GM18502 (cell line): Measurements from ENCODE around the gene INTS7.

ENCODE experiments used
- ATAC-seq: cut with Tn5 transposase; IDR thresholded peaks from one replicate; pipeline ENCODE4 v1.9.1; 2021; ENCODE audit warnings: mild to moderate bottlenecking; ENCODE audit not compliant: unreplicated experiment, poor library complexity

Gene INTS7

GRCh38 chr1:211912844-211913432, 122.4 kb downstream of the INTS7 start:
- no peak for ATAC-seq

- no peak for ATAC-seq
Measured at GRCh38 chr1:211912038-211912437, 123.3 kb downstream of the INTS7 start.

GRCh38 chr1:211910913-211911485, 124.4 kb downstream of the INTS7 start:
- no peak for ATAC-seq

DNA sequence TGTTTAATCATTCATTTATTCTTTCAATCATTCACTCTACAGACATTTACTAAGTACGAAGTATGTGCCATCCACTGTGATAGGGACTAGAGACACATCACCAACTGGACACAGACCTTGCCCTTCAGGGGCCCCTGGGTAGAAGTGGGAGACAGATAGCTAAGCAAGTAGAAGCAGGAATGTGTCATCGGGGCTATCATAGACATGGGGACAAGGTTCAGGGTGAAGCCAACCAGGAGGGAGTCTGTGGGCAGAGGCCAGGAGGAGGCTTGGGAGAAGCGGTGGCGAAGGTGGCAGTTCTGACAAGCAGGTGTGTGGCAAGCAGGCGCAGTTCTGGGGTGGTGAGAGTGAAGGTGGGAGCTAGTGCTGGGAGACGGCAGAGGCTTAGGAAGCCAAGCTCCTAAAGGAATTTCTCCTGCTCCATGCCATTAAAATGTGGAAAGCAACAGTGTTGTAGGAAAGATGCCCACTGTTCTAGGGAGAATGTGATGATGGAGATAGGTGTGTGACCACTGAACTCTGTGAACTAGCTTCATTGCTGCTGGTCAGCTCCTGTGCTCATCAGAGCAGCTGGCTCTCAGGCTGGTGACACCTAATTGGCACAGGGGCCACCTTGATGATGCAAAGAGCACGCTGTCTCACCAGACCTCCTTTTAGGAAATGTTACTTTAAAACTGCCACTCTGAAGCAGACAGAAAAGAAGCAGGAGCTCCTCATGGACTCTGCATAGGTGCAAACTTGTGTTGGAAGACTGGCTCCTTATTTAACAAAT, 125.1 kb downstream of the INTS7 start:
- no peak for ATAC-seq

GRCh38 chr1:211909395-211909794, 126.0 kb downstream of the INTS7 start:
- ATAC-seq: no peak

GRCh38 chr1:211908951-211909350, 126.4 kb downstream of the INTS7 start:
- no peak for ATAC-seq

DNA sequence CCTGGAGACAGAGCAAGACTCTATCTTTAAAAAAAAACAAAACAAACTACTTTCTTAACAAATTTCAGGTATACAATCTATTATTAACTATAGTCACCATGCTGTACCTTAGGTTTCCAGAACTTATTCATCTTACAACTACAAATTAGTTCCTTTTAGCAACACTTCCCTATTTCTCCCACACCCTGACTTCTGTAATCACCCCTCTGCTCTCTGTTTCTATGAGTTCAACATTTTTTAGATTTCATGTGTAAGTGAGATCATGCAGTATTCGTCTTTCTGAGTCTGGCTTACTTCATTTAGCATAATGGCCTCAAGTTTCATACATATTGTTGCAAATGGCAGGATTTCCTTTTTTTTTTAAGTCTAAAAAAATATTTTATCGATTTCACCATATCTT, 126.9 kb downstream of the INTS7 start:
- ATAC-seq: peak; percentile 83

DNA sequence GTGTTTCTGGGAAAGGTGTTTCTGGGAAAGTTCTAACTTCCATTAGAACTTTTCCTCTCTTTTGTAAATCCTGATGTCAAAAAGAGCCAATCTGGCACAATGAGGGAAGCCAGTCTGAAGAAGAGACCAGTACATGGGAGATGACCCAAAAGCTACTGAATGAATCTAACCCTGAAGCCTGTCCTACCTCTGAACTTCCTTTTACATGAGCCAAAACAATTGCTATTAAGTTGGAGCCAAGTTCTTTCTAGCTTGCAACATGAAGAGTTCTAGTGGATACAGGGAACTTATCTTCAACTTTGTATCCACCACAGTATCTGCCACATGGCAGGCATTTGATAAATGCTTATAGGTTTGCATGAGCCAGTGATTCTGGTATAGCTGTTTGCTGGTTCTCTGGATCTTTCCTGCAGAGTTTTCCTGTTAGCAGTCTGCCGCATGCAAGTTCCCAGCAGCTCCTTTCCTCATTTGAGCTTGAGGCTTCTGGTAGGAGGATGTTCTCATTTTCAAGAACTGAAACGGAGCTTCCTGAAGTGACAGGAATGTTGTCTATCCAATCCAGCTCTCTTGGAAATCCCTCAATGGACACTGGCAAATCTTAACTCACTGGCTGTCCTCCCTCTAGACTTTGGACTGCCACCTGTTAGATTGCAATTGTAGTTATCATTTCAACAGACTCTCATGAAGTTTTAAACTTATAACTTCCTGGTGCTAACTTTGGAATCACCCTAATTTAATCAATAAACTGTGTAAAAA, 131.7 kb downstream of the INTS7 start:
- no peak for ATAC-seq

DNA sequence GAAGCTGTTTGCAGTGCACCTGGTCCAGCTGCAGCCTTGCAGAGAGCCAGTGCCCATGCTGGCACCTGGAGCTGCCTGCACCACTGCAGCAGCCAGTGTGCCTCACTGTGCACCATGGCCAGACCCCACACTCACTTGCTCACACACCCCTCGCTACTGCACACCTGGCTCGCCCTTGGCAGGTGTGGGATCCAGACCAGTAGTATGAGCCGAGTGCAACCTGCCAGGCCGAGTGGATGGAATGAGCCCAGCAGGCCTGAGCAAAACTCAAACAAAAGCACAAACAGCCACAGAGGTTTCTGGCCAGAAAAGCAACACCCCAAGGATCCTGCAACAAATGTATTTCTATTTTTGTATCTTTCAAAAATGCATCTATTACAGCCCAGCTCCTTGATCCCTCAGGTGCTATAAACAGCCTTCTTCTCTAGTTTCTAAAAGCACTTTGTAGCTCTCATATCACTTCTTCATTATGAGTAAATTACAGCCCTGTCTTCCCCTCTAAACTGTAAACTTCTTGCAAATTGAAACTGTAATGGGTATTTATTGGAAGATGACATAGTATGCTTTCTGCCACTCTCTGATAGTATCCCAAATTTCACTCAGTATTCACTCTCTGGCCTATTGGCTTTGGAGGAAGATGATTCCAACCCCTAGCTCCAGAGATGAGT, 132.6 kb downstream of the INTS7 start:
- ATAC-seq: no peak

GRCh38 chr1:211901945-211902344, 133.4 kb downstream of the INTS7 start:
- ATAC-seq: no peak

- no peak for ATAC-seq
Measured at GRCh38 chr1:211900441-211900840, 134.9 kb downstream of the INTS7 start.

GRCh38 chr1:211896958-211897357, 138.4 kb downstream of the INTS7 start:
- ATAC-seq: no peak

- no peak for ATAC-seq
Measured at GRCh38 chr1:211895126-211895759, 140.1 kb downstream of the INTS7 start.

DNA sequence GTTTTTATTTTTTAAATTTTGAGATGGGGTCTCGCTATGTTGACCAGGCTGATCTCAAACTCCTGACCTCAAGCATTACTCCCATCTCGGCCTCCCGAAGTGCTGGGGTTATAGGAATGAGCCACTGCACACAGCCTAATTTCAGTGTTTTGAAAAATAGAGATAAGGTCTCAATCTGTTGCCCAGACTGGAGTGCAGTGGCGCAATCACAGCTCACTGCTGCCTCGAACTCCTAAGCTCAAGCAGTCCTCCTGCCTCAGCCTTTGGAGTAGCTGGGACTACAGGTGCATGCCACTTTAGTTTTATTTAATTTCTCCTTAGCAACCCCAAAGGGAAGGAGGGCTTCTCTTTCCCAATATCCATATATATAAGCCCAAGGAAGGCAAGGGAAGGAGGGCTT, 141.0 kb downstream of the INTS7 start:
- no peak for ATAC-seq

DNA sequence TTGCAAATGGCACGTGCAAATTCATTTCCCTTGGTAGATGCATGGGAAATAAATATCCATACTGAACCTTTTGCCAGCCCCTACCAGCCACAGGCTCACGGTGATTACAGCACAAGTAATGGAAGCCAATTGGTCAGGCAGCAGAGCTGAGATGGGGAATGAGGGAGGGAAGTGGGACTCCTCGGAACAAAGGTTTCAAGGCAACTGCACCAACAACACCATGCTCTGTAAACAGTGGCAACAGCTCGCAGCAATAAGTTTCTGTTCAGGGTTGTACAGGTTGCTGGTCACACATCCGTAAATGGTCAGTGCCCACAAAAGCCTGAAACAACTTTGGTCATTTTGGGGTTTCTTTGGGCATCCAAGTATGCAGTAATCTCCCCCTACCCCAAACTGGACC, 142.1 kb downstream of the INTS7 start:
- no peak for ATAC-seq

DNA sequence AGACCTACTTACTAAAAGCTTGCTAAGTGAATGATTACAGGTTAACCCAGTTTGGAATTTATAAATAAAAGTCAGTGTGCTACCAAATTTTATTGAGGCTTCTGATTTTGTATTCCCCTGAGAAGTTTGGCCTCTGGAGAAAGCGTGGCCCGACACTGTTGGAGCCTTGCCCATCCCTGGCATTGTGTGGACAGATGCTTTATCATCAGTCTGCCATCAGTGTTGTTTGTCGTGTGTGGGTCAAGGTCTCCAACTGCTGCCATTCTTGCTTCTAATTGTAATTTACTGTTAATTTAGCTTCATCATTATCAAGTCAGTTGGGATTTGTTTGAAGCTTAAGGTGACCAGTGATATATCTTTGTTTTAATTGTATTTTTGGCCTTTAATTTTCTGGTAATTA, 142.8 kb downstream of the INTS7 start:
- no peak for ATAC-seq

GRCh38 chr1:211891708-211892107, 143.6 kb downstream of the INTS7 start:
- no peak for ATAC-seq
